HG03432 (cell line): ENCODE measurements around the gene FAM89B.

Source experiments
- ATAC-seq: cut with Tn5 transposase; IDR thresholded peaks from one replicate; pipeline ENCODE4 v1.9.1; 2021; ENCODE audit warnings: mild to moderate bottlenecking, moderate library complexity; ENCODE audit not compliant: unreplicated experiment

Gene FAM89B

DNA sequence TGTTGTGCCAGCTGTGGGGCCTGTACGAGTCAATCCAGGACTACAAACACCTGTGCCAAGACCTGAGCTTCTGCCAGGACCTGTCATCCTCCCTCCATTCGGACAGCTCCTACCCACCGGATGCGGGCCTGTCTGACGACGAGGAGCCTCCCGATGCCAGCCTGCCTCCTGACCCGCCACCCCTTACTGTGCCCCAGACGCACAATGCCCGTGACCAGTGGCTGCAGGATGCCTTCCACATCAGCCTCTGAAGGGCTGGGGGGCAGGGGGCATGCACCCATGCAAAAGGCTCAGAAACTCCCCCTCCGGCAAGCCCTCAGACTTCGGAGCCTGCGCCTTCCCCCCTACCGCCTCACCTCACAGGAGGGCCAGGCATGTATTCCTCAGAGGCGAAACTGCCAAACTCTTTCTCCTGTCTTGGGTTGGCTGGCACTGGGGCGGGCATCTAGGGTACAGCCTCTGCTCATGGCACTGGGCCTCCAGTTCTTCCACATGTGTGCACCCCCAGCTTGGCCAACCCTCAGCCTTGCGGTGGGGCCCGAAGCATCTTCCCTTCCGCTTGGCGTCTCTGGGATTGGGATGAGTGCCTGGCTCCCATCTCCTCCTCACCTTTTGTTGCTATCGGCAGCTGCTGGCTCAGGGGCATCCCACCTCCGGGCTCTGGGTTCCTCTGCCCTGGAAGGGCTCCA is 1.2 kb downstream of the FAM89B start:
- ATAC-seq = no peak

DNA sequence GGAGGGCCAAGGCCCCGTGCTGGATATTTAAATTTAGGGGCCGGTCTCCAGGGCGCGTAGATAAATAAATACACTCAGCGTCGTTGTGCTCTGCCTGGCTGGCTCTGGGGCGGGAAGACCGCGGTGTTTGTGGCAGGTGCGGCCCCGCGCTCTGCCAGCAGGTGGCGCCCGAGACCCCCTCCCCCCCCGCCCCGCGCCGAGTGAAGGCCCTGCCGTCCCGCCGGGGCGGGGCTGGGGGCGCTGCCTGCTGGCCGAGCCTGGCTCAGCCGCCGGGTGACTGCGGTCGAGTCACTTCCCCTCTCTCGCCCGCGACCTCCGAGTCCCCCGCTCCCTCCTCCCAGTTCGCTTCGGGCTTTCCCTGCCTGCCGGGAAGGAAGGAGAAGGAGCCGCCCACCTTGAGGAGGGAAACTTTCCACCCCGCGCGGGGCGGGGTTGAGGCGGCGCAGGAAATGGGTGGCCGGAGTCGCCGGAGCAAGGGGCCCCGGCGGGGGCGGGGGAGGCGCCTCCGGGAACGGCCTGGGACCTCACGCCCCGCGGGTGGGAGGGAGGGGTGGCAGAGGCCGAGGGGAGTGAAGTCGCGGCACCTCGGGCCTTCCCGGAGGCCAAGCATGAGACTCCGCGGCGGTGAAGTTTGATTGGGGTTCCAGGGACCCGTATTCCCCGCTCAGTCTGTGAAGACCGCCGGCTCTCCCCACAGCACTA is 1.9 kb downstream of the FAM89B start:
- peak; percentile 26 for ATAC-seq

DNA sequence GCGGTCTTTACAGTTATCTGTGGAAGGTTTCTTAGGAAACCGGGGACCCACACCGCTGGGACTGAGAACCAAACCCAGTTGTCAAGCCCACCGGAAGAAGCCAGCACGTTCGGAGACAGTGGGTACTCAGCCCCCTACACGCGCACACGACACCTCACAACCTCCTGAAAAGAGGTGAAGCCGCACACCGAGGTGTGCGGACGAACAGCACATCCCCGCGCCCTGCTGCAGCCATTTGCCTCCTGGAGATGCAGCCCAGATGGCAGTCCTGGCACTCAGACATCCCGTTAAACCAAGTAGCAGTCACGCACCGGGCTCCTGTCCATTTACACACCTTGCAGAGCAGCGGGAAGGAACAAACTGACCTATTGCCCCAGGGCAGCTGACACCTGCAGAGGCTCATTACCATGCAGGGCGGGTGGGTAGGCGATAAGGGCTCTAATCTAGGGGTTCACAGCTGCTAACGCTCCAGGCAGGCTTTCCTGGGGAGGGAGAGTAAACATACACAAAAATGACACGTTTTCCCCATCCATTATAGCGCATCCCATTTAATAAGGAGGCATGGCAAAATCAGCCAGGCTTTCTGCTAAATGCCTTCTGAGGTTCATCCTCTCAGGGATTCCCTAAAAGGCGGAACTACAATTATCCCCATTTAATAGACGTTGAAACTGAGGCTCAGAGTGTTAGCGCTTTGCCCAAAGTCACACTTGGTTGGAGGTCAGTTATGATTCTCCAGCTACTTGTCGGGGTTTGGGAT is 2.7 kb downstream of the FAM89B start:
- ATAC-seq = no peak

DNA sequence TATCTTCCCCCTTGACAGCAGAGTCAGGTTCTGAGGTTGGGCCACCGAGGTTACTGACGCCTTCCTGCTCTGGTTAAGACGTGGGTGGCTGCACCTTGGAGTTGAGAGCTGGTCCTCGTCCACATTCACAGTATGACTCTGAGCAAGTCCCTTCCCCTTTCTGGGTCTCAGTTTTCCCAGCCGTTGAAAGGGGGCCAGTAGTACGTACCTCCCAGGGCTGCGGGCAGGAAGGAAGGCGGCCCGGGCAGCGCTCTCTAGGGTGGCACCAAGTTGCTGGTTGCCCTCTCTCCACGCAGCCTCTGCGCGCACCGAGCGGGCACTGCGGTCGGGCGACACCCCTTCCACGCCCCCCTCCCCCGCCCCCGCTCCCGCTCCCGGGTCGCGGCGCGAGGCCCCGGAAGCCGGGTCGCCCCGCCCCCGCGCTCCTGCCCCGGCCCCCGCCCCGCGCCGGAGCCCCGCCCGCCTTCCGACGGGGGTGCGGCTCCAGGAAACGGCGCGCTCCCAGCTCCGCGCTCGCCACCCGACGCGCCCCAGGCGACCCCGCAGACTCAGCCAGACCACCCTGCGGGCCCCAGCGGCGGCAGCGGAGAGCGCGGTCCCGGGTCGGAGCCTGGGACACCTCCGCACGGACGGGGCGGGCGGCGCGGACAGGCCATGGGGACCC is 3.4 kb downstream of the FAM89B start, which contains the start of gene EHBP1L1:
EHBP1L1 (plus strand) TSS at position 486 of the 664 bp plus-strand sequence. CDS start 250 bp downstream, outside the sequence.
- peak; percentile 21 for ATAC-seq

DNA sequence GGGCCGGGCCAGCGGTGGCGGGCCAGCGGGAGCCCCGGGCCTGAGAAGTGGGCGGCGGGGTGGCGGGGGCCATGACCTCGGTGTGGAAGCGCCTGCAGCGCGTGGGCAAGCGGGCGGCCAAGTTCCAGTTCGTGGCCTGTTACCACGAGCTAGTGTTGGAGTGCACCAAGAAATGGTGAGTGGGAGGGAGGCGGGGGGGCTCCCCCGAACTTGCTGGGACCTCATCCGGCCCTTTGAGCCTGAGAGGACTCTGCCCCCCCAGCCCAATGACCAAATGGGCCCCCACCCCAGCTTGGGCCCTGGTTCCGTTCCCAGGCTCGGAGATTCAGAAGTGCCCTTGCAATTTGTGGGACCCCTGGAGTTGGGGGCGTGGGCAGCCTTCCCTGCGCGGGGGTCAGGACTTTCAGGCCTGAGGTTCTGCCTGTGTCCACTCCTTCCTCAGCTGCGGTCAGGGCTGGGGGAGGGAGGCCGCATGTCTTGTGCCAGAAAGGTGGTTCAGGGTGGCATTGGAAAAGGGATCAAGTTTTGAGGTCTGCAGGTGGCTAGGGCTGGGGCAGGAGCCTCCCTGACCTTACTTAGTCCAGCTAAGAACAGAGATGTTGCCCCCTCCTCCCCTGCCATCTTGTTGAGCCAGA is 4.0 kb downstream of the FAM89B start:
- ATAC-seq = no peak

DNA sequence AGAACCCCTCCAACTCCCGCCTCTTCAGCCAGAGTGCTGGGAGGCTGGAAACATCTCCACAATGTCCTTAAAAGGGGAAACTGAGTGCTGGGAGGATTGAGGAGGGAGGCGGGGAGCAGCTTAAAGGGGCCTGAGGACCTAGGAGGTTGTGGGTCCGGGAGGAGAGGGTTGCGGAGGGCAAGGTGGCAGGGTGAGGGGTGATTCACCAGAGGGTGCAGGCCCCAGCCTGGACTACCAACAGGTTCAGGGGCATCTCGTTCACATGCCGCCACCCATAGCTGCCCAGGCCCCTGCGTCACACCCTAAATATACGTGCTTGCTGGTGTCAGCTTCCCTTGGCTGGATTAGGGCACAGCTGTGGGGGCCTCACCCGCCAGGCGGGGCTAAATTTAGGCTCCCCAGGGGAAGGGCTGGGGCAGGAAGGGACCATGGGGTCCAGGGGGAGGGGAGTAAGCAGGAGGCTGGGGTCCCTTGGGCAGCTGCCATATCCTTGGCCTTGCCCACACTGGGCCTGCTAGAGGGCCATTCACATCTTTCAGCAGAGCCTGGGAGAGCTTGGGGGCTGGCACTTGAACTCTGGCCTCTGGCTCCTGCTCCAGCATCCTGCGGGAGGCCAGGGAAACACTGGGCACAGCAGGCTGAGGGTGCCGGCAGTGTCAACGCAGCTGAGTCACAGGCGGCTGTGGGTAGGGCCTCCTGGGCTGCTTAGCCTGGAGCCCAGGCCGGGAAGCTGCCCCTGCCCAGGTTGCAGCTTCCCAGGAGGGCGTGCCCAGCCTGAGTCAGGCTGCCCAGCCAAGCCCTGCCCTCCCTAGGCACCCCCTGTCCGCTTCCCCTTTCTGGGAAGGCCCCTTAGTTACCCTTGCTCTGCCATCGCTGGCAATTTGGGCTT is 4.8 kb downstream of the FAM89B start:
- ATAC-seq = no peak

DNA sequence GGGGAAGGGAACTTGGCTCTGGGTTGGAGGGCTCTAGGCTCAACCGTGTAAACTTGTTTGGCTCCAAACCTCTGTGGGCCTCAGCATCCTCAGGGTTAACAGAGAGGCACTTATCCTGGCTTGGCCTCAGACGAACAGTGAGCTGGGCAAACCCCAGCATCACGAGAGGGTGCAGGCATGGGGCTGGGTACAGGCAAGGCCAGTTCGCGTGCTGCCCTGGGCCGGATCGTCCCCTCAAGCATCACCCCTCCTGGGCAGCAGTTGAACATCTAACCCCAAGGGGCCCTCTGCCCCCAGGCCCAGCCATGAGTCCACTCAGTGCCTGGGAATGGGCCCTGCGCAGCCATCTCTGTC is 5.4 kb downstream of the FAM89B start:
- ATAC-seq = no peak

DNA sequence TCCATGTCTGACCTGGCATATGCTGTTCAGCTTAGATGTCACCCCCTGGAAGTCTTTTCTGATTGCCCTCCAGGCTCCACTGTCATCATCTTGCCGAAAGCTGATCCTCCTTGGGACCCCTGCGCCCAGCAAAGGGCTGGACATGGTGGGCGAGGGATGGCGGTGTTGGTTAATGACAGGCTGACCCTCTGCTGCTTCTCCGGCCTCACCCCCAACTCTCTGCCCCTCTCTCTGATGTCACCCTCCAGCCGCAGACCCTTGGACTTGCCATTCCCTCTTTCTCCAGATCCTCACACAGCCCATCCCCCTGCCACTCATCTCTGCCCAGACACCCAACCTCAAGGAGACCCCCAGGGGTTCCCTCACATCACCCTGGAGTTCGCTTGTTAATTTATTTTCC is 5.8 kb downstream of the FAM89B start:
- ATAC-seq = no peak

DNA sequence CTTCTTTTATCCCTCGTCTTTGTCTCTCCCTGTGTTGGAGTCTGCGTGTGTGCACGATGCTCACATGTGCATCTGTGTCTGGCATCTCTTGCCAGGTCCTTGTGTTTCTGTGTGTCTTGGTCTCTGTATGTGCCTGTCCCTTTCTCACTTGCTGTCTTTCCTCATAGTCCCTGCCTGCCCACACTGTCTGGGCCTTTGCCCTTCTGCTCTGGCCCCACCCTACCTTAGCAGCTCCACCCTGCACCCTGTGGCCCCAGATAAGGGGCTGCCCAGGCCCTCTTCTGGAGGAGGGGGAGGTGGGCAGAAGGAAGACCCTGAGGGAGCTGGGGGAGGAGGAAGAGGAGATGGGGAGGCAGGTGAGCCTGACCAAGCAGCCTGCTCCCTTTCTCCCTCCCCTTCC is 6.3 kb downstream of the FAM89B start:
- ATAC-seq = no peak

DNA sequence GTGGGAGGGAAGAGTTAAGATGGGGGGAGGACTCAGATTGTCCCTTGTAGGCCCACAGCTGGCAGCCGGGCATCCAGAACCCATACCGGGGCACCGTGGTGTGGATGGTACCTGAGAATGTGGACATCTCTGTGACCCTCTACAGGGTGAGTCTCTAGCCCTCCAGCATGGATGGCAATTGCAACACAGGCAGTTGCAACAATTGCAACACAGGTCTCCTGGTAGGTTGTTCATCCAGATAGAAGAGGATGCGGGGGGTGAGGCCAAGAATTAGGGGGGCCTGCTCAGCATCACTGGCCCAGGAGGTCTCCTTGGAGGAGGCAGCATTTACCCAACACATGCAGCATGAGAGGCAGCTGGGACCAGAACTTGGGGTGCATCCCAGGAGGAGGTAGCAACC is 7.0 kb downstream of the FAM89B start:
- ATAC-seq = no peak

DNA sequence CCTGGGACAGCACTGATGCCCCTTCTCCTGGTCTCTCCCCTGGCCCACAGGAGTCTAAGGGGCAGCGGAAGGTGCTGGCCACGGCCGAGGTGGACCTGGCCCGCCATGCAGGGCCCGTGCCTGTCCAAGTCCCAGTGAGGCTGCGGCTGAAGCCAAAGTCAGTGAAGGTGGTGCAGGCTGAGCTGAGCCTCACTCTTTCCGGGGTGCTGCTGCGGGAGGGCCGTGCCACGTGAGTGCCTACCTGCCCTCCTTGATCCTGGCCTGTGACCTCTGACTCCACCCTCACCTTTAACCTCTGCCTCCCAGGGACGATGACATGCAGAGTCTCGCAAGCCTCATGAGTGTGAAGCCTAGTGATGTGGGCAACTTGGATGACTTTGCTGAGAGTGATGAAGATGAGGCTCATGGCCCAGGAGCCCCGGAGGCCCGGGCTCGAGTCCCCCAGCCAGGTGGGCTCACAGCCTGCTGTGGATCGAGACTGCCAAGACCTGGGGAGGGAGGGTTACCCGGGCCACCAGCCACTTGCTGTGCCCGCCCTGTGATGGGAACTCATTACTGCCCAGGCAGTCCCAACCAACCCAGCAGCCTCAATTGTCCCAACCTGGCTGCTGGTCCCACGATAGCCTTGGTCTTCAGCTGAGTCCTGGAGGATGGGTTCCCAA is 7.8 kb downstream of the FAM89B start:
- ATAC-seq = no peak

DNA sequence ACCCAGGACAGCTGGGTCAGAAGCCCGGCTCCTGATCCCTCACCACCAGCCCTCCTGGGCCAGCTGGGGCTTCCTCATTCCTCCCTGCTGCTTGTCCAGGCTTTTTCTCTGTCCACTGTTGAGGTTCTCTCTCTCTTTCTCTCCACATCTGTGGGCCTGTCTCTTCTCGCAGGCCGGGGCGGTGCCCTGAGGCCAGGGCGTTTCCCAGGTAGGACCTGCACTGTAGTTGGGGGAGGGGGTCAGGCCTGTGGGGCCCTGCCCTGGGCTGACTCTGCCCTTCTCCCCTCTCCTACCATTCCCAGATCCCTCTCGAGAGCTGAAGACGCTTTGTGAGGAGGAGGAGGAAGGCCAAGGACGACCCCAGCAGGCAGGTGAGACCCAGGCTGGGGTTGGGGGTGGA is 8.4 kb downstream of the FAM89B start:
- ATAC-seq = no peak

DNA sequence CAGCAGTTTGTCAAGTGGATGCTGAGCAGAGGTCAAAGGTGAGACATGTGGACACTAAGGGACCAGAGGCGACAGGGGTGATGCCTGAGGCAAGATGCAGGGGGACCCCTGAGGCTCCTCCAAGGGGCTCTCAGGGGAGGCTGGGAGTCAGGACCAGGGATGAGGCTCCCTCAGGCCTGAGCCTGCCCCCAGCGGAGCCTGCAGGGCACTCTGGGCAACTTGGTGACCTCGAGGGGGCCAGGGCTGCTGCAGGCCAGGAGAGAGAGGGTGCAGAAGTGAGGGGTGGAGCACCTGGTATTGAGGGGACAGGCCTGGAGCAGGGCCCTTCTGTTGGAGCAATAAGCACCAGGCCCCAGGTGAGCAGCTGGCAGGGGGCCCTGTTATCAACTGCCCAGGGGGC is 9.6 kb downstream of the FAM89B start:
- ATAC-seq = no peak

DNA sequence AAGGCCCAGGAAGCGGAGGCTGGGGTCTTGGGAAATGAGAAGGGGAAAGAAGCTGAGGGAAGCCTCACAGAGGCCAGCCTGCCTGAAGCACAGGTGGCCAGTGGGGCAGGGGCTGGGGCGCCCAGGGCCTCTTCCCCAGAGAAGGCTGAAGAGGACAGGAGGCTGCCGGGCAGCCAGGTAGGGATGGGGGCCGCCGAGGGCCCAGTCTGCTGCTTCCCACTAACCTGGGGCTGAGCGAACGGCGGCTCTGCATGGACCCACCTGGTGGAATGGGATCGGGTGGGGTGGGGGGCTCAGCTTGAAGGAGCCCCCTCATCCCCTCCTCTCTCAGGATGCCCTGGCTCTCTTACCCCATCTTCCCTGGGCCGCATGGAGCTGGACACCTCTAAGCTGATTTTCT is 11.3 kb downstream of the FAM89B start:
- no peak for ATAC-seq

DNA sequence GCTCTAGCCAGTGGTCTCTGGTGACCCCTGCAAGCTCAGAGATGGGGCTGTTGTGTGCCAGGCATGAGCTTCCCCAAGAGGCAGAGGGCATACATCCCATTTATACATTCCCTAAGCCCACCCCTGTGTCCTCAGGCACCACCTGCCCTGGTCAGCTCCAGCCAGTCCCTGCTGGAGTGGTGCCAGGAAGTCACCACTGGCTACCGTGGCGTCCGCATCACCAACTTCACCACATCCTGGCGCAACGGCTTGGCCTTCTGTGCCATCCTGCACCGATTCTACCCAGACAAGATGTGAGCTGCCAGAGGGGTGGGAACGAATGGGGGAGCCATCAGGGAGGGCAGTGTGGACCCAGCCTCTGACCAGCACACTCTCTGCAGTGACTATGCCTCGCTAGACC is 11.8 kb downstream of the FAM89B start:
- no peak for ATAC-seq

DNA sequence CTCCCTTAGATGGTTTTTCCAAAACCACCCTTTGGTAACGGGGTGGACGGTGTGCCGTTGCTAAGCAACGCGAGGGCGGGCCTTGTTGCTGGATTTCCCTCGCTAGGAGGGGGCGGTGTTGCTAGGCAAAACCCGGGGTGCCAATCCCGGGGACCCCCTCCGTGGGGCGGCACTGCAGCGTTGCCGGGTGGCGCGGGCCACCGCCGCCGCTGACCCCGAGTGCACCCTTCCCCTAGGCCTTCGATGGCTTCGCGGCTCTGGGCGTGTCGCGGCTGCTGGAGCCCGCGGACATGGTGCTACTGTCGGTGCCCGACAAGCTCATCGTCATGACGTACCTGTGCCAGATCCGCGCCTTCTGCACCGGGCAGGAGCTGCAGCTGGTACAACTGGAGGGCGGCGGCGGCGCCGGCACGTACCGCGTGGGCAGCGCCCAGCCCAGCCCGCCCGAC is 12.4 kb downstream of the FAM89B start:
- no peak for ATAC-seq

DNA sequence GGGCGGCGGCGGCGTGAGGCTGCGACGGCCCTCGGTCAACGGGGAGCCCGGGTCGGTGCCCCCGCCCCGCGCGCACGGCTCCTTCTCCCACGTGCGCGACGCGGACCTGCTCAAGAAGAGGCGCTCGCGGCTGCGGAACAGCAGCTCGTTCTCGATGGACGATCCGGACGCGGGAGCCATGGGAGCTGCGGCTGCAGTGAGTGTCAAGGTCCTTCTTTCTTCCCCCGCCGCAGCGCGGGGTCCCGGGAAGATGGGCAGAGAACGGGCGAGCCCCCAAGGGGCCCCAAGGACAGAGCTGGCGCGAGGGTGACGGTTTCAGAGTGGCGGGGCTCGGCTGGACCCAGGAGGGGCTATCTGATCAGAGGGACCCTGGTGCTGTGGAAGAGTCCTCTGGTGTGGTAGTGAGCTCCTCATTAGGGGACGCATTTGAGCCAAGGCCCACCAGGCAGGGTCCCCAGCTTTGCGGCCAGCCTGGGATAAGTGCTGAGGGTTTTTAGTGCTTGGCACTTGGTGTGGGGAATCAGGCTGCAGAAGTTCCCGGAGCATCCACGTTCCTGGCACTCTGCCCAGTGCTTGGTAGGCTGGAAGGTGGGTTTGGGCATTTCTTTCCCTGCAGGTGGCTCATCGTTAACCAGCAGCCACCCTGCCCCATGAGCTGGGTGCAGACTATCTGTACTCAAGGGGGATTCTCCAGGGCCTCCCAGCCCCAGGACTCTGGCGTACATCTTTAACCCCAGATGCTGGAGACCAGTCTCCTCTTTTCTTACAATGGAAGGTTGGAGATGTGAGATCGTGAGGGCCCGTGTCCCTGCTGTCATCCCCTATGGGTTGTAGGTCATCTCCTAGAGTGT is 13.3 kb downstream of the FAM89B start:
- ATAC-seq = no peak

DNA sequence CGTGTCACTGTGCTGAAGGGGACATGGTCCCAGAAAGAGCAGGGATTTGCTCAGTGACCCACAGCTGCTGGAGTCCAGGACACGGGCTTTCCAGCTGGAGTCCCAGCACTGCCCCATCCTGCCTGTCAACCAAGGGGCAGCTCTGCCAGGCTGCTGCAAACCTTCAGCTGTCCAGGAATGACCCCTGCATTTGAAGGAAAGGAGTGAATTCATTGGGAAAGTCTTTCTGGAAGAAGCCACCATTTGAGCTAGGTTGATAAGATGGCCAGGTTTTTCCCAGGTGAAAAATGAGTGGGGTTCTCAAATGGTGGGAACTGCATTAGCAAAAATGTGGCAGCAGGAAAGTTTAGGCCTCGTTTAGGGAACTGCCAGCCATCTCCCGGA is 13.9 kb downstream of the FAM89B start:
- ATAC-seq = no peak

DNA sequence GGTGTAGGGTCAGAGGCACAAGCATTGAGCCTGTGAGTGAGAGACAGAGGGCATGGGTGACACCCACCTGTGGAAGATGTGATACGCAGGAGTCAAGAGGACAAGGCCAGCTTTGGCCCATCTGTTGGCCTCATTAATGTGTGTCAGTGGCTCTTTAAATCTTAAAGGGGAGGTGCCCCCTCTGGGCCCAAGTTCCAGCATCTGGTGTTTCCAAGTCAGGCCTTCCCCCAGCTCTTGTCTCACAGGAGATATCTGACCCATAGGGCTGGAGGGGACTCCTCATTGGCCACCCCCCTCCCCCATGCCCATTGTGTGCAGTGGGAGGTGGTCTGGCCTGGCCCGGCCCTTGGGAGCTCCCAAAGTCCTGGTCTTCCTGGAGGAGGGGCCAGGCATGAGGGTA is 14.3 kb downstream of the FAM89B start:
- no peak for ATAC-seq
